A673 (cell line): ENCODE results near the gene PPP1R2. TPM values are rescaled to one million over a fixed set of nuclear protein-coding genes. Genes with fewer than 3 reads are reported as not detected.

Experiments
- BruUV-seq: library from RNA; stranded (reverse); fragments of 400-500 nt; replicated peaks from 2 replicates; lab custom pipeline; 2021; lab: Mats Ljungman, UMichigan
- CTCF ChIA-PET: fragments of 300-600 bp; sonication (Branson Sonifier 250); formaldehyde crosslinking; loops from one replicate; lab custom pipeline; 2022; ENCODE audit warnings: antibody characterized with exemption; lab: Charles Lee
- POLR2A ChIA-PET: fragments of 300-600 bp; sonication (Branson Sonifier 250); formaldehyde crosslinking; loops from one replicate; lab custom pipeline; 2022; ENCODE audit warnings: antibody characterized with exemption; ENCODE audit not compliant: low non-redundant PET; lab: Charles Lee
- DNase-seq: peaks from one replicate; pipeline ENCODE4 v3.0.0-alpha.2; 2015; ENCODE audit warnings: low spot score
- H3K27ac ChIP-seq: fragments of 200-600 bp; sonication (generic); 2 replicates; pipeline ENCODE4 v1.5.1; 2016; ENCODE audit warnings: mixed run types, low read depth, mild to moderate bottlenecking, mixed read lengths, antibody characterized with exemption, low read length; ENCODE audit not compliant: poor library complexity, severe bottlenecking
- H3K27me3 ChIP-seq: fragments of 200-600 bp; sonication (generic); replicated peaks from 2 replicates; pipeline ENCODE4 v1.6.1; 2017; ENCODE audit warnings: mixed run types, low read depth, mild to moderate bottlenecking, mixed read lengths, antibody characterized with exemption, low read length; ENCODE audit not compliant: insufficient read depth, poor library complexity
- H3K36me3 ChIP-seq: fragments of 200-600 bp; sonication (generic); 2 replicates; pipeline ENCODE4 v1.6.1; 2016; ENCODE audit warnings: mixed run types, mild to moderate bottlenecking, mixed read lengths, antibody characterized with exemption, low read length; ENCODE audit not compliant: insufficient read depth, poor library complexity, severe bottlenecking
- H3K4me1 ChIP-seq: fragments of 200-600 bp; sonication (generic); 2 replicates; pipeline ENCODE4 v1.6.1; 2017; ENCODE audit warnings: mixed run types, mild to moderate bottlenecking, mixed read lengths, antibody characterized with exemption, low read length; ENCODE audit not compliant: insufficient read depth, poor library complexity, severe bottlenecking
- H3K4me3 ChIP-seq: fragments of 200-600 bp; sonication (generic); 2 replicates; pipeline ENCODE4 v1.5.1; 2016; ENCODE audit warnings: low read depth, mixed run types, mild to moderate bottlenecking, mixed read lengths, low read length; ENCODE audit not compliant: poor library complexity, severe bottlenecking
- H3K9me3 ChIP-seq: fragments of 200-600 bp; sonication (generic); 2 replicates; pipeline ENCODE4 v1.6.1; 2016; ENCODE audit warnings: mixed run types, low read depth, mild to moderate bottlenecking, mixed read lengths, antibody characterized with exemption, low read length; ENCODE audit not compliant: poor library complexity, severe bottlenecking
- EZH2 ChIP-seq: fragments of 200-600 bp; sonication (generic); IDR thresholded peaks from 2 replicates; pipeline ENCODE4 v1.6.1; 2017; ENCODE audit warnings: borderline replicate concordance, low read depth, mild to moderate bottlenecking, mixed read lengths, antibody characterized with exemption, low read length; ENCODE audit not compliant: poor library complexity, severe bottlenecking
- intact Hi-C: fragments of 100-400 bp; cut with micrococcal nuclease; formaldehyde crosslinking; loops from one replicate; pipeline ENCODE4 v1.10.0; 2022; ENCODE audit not compliant: unreplicated experiment
- total RNA-seq: library from RNA; stranded (reverse); gene quantifications from 2 replicates; pipeline ENCODE4 v1.2.3, GENCODE V29; 2021
- TF ChIP-seq, protein P1 (sequence below): fragments of 300-800, 200-600 bp; sonication (generic); conservative IDR thresholded peaks from 2 replicates; pipeline ENCODE4 v1.5.1; 2017; ENCODE audit warnings: low read depth, mild to moderate bottlenecking, antibody characterized with exemption, low read length, moderate library complexity, mixed read lengths

The PPP1R2 gene
- total RNA-seq, 1 experiment from 2014 or later: 45.5 TPM

DNA sequence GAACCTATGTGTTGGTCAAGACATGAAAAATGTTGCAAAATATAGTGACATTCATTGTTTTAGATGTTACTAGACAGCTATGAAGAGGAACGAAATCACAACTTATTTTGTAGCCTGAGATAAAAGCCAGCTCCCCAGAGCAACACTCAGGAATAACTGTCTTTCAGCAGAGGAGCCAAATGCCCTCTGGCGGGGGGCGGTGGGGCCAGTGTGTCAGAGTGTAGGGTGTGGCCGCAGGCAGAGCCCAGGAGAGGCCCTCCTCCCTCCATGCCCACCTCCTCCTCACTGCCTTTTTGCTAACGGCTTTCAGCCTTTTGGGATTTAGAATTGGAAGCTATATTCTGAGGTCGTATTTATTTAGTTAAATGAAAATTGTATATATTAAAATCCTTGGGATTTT is 23.7 kb upstream of the PPP1R2 start:
- Histone ChIP-seq H3K27me3 (no peaks in the 10 kb centered on the region), H3K4me1 (peaks cover 14% of the 10 kb centered on the region), H3K9me3 (no peaks in the 10 kb centered on the region), H3K4me3 (no peak overlapping the region), H3K36me3 (no peaks in the 10 kb centered on the region), H3K27ac (no peak overlapping the region)
- intact Hi-C loops: no loop called here
- POLR2A ChIA-PET: no interaction called here
- TF ChIP-seq, protein P1, sequence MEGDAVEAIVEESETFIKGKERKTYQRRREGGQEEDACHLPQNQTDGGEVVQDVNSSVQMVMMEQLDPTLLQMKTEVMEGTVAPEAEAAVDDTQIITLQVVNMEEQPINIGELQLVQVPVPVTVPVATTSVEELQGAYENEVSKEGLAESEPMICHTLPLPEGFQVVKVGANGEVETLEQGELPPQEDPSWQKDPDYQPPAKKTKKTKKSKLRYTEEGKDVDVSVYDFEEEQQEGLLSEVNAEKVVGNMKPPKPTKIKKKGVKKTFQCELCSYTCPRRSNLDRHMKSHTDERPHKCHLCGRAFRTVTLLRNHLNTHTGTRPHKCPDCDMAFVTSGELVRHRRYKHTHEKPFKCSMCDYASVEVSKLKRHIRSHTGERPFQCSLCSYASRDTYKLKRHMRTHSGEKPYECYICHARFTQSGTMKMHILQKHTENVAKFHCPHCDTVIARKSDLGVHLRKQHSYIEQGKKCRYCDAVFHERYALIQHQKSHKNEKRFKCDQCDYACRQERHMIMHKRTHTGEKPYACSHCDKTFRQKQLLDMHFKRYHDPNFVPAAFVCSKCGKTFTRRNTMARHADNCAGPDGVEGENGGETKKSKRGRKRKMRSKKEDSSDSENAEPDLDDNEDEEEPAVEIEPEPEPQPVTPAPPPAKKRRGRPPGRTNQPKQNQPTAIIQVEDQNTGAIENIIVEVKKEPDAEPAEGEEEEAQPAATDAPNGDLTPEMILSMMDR: no peak
- TF ChIP-seq EZH2: no peak
- no TSS peak for BruUV-seq
- no peak for DNase-seq
- CTCF ChIA-PET: no interaction called here

DNA sequence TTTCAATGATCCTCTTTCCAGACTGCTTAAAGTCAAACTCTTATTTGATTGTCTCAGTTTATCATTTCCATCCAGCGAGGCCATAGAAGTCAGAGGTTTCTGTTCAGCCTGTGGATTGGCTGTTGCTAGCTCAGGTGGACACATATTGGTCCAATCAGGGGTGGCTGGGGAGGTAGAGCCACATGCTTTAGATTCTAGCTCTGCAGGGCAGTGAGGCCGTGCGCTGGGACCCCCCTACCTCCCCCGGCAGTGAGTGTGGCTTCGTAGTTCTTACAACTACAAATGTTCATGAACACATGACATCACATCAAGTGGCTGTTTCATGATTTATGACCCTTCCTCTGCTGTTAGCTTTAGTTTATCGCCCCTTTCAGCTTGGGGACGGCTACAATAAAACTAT is 22.6 kb upstream of the PPP1R2 start:
- intact Hi-C loops: no loop called here
- no peaks in the 10 kb centered on the region for H3K27me3 ChIP-seq
- H3K4me3 ChIP-seq: no peak overlapping the region
- ChIA-PET CTCF (interaction anchor here (0.6 kb wide), 1 partner anchor 1779 kb away, joined by 4 read pairs; no protein-coding TSS in a partner anchor), POLR2A (no interaction called here)
- BruUV-seq: no TSS peak
- H3K27ac ChIP-seq: no peak overlapping the region
- TF ChIP-seq EZH2: no peak
- TF ChIP-seq, protein P1: no peak
- no peaks in the 10 kb centered on the region for H3K9me3 ChIP-seq
- H3K4me1 ChIP-seq: peaks cover 14% of the 10 kb centered on the region
- H3K36me3 ChIP-seq: no peaks in the 10 kb centered on the region
- no peak for DNase-seq

DNA sequence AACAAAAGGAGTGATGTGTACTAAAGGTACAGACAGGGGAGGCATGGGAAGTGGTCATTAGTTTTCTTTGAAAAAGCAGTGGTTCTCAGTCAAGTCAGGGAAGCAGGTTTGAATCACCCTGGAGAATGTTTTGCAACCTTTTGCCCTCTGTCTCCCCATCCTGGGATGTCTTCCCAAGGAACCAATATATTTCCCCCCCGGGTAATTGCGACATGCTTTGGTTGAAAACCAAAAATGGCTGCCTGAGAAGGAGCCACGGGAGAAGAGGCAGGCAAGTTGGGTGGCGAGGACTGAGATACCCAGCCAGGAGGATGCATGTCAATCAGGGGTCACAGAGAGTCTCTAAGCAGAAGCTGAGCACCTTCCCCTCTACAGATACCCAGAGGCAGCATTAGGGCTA is 20.2 kb upstream of the PPP1R2 start:
- POLR2A ChIA-PET: no interaction called here
- BruUV-seq: no TSS peak
- CTCF ChIA-PET: no interaction called here

More for the DNA sequence above, 20.2 kb upstream of the PPP1R2 start:
- intact Hi-C loops: no loop called here
- Histone ChIP-seq H3K27me3 (no peaks in the 10 kb centered on the region), H3K9me3 (no peaks in the 10 kb centered on the region), H3K27ac (no peak overlapping the region), H3K36me3 (no peaks in the 10 kb centered on the region), H3K4me3 (no peak overlapping the region), H3K4me1 (peaks cover 14% of the 10 kb centered on the region)
- TF ChIP-seq, protein P1: no peak
- TF ChIP-seq EZH2: no peak
- DNase-seq: no peak
